GM21786 (cell line): ENCODE data around the gene CPOX.

Experiments used
- ATAC-seq: cut with Tn5 transposase; IDR thresholded peaks from one replicate; pipeline ENCODE4 v1.9.1; 2021; ENCODE audit not compliant: unreplicated experiment

The CPOX gene

DNA sequence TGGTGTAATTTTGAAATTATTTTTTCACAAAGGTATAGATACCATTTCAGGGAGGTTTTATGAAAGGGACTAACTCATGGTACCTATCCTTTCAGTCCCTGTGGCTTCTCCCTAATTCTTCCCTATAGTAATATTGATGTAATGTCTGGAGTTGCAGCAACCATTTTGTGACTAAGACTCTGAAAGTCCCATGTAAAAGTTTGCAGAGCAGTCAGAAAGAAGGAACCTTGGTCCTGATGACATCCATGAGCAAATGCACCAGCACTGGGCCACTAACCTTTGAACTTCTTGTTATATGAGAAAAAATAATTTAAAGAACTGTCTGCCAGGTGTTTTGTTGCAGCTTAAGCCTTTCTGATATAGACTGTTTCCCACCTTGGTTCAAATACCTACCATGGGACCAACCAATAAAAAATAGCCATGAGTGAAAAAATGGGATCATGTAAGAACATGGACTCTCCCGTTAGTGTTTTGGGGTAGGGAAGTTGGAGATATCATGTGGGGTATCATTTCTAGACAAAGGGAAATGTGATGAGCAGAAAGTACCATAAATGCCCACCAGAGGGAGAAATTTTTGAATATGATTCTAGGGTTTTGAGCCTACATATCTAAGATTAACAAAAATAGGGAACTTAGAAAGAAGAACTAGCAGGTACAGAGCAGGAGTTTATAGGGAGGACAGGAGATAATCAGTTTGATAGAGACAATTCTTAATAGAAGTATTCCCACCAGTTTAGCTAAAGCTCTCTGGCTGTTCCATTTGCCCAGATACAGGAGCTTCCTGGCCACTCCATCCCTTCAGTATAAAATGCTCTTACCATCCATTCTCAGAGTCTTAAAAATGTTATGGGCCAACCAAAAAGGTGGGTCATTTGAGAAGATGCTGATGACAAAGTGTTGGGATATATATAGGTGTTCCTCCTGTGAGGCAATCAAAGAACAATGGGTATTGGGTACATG is 3.4 kb upstream of the CPOX start:
- no peak for ATAC-seq

DNA sequence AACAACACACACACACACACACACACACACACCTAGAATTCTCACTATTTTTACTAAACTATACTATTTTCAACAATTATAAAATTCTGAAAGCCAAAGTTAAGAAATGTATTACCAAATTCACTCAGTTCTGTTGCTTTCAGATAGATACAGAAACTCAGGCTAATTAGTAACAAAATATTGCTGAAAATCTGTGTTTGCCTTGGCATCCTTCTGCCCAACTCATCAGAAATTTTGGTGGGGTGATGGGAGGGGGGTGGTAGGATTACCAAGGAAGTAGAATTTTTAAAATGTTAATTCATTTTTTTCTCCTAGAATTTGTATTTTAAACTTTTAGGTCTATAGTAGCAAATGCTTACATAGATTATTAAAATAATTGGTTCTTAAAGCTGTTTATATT is 2.7 kb upstream of the CPOX start:
- ATAC-seq = no peak

GRCh38 chr3:98594628-98595324 is 1.4 kb upstream of the CPOX start:
- no peak for ATAC-seq

DNA sequence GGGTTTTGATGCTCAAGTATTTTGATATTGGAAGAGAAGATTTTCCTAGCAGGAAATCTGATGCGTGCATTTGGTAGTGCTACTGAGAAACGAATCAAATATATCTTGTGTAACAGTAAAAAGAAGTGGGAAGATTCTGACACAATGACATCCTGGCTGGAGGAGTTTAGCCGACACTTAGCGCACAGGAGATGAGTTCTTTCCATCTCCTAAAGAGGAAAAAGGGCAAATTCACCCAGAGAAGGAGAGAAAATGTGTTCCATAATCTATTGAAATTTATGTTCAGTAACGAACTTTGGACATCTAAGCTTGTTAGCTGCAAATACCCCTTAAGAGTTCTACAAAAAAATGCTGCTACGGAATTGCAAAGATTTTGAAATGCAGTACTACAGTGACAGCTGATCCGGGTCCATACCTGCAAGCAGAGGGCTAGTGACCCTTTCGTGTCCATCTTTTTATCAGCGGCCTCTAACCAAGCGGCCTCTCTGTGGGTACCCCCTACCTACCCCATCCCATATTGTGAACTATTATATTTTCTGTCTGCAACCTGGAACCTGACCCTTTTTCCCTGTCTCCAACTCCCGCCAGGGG is 971 bp downstream of the CPOX start:
- no peak for ATAC-seq

GRCh38 chr3:98589331-98590036 is 3.9 kb downstream of the CPOX start:
- no peak for ATAC-seq

DNA sequence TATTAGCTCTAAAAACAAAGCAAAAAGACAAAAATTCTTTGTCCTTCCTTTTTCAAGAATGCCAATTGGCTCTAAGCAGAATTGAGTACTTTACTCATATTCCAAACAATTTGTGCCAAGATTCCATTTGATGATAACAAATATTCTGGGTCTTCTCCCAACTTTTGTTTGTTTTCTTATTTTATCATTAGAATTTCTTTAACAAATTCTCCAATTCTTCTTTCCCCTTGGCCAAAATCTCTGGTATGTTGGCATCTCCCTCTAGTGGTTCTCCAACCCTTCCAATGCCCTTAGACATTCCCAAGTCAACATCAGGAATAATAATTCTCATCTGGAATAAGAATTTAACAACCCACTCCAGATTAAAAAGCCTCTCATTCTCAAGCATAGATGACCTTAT is 5.3 kb downstream of the CPOX start:
- ATAC-seq = no peak

DNA sequence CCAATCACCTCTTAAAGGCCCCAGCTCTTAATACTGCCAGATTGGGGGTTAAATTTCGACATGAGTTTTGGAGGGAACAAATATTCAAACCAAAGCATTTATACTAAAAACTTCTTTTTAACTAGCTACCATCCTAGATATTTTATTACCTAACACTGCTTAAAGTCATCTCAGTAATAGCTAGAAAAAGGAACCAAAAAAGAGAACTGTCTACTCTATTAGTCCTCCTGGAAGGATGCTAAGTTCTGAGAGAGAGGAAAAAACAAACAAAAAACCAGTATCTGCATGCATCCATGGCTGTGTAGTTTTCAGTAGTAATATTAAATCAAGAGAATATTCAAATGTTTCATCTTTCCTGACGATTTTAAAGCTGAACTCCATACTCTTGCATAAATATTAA is 5.8 kb downstream of the CPOX start:
- no peak for ATAC-seq

- no peak for ATAC-seq
Observed at GRCh38 chr3:98584547-98584946, 8.9 kb downstream of the CPOX start.

DNA sequence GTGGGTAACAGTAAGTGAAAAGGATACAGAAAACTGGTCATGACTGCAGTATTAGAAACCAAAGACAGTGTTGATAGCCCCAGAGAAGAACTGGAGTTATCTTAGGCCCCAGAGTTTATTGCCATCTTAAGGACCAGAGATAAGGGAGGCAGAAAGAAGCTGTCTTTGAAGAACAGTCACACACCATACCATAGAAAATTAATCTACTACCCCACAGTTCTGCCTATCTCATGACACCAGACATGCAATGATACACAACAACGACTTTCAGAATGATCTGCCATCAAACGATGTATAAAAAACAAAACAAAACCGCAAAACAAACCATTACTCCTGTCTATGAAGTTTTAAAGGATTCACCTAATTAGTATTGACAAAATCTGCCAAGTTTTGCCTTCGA is 9.6 kb downstream of the CPOX start:
- no peak for ATAC-seq

GRCh38 chr3:98582042-98582441 is 11.4 kb downstream of the CPOX start:
- no peak for ATAC-seq

DNA sequence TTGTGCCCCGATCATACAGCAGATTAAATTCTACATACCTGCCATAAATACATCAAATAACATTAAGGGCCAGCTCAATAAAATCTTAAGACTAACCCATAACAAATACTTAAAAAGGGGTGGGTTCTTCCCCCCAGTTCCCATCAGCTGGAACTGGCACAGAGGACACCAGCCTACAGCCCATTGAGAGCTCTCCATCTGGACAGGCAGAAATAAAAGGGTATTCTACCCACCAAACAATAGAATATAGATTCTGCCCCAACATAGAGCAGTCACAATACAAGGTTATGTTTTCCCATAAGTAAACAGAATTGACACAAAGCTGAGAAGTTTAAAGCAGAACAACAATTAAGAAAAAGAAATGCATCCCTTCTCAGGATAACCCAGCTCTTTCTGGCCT is 11.9 kb downstream of the CPOX start:
- no peak for ATAC-seq

DNA sequence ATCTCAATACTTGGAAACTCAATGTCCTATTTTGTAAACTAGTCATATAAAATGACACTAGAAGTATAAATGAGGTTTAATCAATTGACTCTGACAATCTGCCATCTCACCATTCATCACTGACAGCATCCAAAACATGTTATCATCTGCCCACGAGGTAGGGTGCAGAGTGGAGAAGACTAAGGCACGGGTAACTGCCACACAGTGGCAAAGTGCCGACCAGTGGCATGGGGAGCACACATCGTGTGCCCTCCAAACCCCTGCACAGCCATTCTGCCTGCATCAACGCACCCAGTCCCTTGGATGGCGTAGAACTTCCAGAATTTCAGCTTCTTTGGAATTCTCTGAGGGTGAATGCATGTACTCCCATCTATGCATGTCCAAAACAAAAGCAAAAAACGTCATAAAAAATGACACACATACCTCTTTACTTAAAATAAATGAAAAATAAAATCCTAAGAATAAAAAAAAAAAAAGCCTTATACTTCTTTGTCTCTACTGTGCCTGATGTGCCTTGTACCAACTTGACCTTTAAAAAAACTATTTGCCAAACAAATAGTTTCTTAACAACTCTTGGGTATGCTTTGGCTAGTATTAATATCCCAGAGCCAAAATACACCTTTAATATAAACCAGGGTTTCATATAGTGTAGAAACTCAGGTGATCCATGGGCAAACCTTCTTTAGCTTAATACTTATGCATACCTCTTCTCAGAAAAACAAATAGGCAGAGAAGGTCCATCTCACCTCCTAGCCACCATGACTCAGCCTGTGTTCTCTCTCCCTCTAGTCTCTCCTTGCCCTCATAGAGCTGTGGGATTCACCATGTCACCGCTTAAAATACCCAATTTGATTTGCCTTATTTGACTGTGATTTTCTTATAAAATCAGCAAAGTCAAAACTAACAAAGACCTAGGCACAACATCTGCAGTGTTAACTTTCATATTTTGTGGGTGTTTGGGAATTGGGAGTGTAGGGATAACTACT is 12.7 kb downstream of the CPOX start:
- no peak for ATAC-seq

DNA sequence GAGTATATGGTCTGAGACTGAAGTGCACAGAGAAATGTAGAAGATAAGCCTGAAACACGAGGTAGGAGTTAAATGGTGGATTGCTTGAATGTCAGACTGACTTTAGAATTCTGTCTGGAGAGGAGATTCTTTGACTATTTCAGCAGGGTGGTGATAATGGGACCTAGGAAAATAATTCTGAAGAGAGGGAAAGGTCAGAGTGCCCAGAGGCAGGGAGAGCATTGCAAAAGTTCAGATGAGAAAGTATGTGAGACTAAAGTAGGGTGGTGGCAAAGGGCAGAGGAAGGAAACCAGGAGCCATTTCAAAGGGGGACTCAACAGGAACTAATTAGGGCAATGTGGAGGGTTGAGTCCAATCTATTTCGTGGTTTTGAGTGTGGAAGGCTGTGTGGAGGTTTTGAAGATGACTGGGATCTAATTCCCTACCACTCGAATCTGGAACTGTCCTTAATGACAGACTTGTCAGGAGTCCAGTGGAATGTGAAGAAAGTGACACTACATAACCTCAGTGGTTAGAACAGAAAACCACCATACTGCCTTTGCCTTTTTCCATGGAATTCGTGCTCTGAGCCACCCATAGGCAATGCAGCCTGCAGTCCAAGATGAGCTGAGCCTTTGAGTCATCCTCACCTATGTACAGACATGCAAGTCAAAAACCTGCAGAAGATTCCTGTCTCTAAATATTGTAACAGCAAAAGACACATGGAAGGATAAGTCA is 16.1 kb downstream of the CPOX start:
- ATAC-seq = no peak

- no peak for ATAC-seq
Observed at GRCh38 chr3:98574132-98574531, 19.3 kb downstream of the CPOX start.

DNA sequence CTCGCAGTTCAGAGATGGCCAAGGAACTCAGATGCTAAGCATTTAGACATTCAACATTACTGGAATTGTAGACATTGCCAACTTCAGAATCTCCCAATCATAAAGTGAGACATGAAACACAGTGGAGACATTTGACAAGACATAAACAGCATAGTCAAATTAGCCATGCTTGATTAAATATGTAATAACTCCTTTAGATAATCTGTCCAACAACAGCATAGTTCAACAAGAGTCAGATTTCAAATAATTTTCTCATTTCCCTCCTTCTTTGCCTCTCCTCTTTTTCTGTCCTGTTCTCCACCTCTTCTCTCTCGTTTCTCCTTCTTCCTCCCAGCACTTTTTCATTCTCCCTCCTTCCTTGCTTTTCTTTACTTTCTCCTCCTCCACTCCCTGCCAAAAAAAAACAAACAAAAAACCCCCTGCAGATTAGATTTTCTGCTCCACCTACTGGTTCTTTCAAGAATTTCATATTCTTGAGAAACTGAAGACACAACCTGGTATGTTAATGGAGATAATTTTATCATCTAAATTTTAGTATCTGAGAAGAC is 20.2 kb downstream of the CPOX start:
- ATAC-seq = peak; percentile 67

DNA sequence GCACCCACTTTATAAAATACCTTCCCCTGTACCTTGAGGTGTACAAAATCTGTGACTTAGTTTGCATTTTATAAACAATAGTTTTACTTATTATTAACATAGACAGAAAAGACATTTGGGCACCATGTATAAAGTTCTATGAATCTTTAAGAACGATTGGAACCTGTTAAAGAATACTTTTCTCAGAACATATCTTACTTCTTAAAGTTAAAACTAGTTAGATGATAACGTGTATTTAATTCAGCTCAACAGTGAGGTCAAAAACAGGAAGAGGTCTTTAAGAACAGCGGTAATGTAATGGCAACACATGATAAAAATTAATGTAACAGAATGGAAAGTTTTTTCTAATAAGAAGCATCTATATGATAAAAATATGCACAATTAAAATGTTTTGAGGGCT is 25.0 kb downstream of the CPOX start:
- no peak for ATAC-seq

DNA sequence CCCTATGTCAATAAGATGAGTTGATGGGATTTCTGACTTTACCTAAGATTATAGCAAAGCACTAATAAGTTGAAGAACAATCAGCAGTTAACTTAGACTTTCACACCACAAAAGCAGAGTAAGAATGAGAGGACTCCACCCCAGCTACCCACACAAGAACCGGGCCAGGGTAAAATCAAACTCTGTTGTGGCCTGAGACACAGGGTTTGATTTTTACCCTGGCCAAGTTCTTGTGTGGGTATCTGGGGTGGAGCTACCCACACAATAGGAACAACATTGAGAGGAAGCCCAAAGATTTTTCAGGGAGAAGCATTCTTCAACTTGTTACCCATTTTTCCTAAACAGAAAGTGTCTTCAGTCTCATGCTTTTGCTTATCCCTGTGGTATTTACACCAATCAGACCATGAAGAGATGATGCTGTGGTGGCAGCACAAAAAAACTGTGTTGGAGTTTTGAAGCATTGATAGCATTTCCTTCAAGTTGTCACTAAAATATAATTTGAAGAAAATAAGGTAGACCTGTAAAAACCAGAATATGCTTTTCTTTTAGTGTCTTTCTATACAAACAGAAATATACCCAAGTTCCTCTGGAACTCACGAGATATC is 25.6 kb downstream of the CPOX start:
- peak; percentile 23 for ATAC-seq

GRCh38 chr3:98565843-98566242 is 27.6 kb downstream of the CPOX start:
- ATAC-seq = no peak

- no peak for ATAC-seq
Observed at GRCh38 chr3:98565237-98565643, 28.2 kb downstream of the CPOX start.
